HepG2 (cell line): ENCODE data around the gene XRCC1. TPM values are rescaled to one million over a fixed set of nuclear protein-coding genes. Genes with fewer than 3 reads are reported as not detected.

Experiments used
- ATF7-NPFF ChIP-seq: sonication (generic); formaldehyde crosslinking; IDR thresholded peaks from 2 replicates; pipeline ENCODE4 v1.8.1; 2023; ENCODE audit warnings: mild to moderate bottlenecking, low read depth, missing genetic modification reagents, moderate library complexity
- CBX1 ChIP-seq: IDR thresholded peaks from one replicate; pipeline ENCODE4 v1.6.1; 2016; ENCODE audit warnings: antibody characterized with exemption, low read depth
- CSRNP2 ChIP-seq: sonication (generic); formaldehyde crosslinking; conservative IDR thresholded peaks from 2 replicates; pipeline ENCODE4 v1.8.0; 2022; ENCODE audit warnings: low read depth, missing genetic modification reagents
- KLF16 ChIP-seq, 2 experiments: sonication (generic) in 1 of 2; formaldehyde crosslinking in 1 of 2; IDR thresholded peaks; 2 replicates each; pipeline versions ENCODE4 v1.6.1 to v1.8.0; 2016 to 2023; ENCODE audit warnings: missing genetic modification reagents in 2 of 2, missing compliant biosample characterization in 1 of 2
- NFATC3 ChIP-seq: sonication (generic); formaldehyde crosslinking; IDR thresholded peaks from 2 replicates; pipeline ENCODE4 v1.5.1; 2020; ENCODE audit warnings: mild to moderate bottlenecking, missing genetic modification reagents
- TEAD3 ChIP-seq: optimal IDR thresholded peaks from 2 replicates; pipeline ENCODE3; 2016; ENCODE audit warnings: borderline replicate concordance
- ZBTB8A ChIP-seq: sonication (generic); formaldehyde crosslinking; IDR thresholded peaks from 2 replicates; pipeline ENCODE4 v1.4.0; 2020; ENCODE audit warnings: mild to moderate bottlenecking, low read depth, missing genetic modification reagents, borderline replicate concordance
- ZFP37 ChIP-seq: sonication (generic); formaldehyde crosslinking; IDR thresholded peaks from 2 replicates; pipeline ENCODE4 v1.4.0; 2020; ENCODE audit warnings: missing genetic modification reagents, borderline replicate concordance
- ZNF331 ChIP-seq: sonication (generic); formaldehyde crosslinking; IDR thresholded peaks from 2 replicates; pipeline ENCODE4 v1.4.0; 2020; ENCODE audit warnings: missing genetic modification reagents
- ZNF503 ChIP-seq: sonication (generic); formaldehyde crosslinking; IDR thresholded peaks from 2 replicates; pipeline ENCODE4 v1.4.0; 2020; ENCODE audit warnings: missing genetic modification reagents
- ZNF550 ChIP-seq: sonication (generic); formaldehyde crosslinking; IDR thresholded peaks from 2 replicates; pipeline ENCODE4 v1.4.0; 2020; ENCODE audit warnings: mild to moderate bottlenecking, missing genetic modification reagents, borderline replicate concordance
- ZNF563 ChIP-seq: sonication (generic); formaldehyde crosslinking; IDR thresholded peaks from 2 replicates; pipeline ENCODE4 v1.8.0; 2022; ENCODE audit warnings: mild to moderate bottlenecking, moderate library complexity, missing genetic modification reagents
- ZNF792 ChIP-seq: IDR thresholded peaks from 2 replicates; pipeline ENCODE4 v1.6.1; 2016
- polyA plus RNA-seq, 8 experiments: library from polyadenylated mRNA; depleted of rRNA in 3 of 8; stranded (reverse) in 7 of 8; unstranded in 1 of 8; fragments of >200 nt; fragmentation: Illumina TruSeq in 4 of 8; extraction: Trizol in 4 of 8; gene quantifications; 2 replicates each; pipeline versions ENCODE4 v1.2.1 to v1.2.3, GENCODE V29; 2011 to 2016; ENCODE audit warnings: low read depth in 4 of 8, missing spikeins in 1 of 8, mixed read lengths in 1 of 8; ENCODE audit not compliant: insufficient read depth in 1 of 8
- total RNA-seq, 5 experiments: library from RNA; depleted of rRNA; stranded (reverse); fragments of >200 nt; fragmentation: Illumina TruSeq; extraction: Trizol; gene quantifications; 2 replicates each; pipeline ENCODE4 v1.2.3, GENCODE V29; 2016; ENCODE audit warnings: low read depth in 1 of 5
- TF ChIP-seq, protein P1 (sequence below): sonication (generic); formaldehyde crosslinking; conservative IDR thresholded peaks from 2 replicates; pipeline ENCODE4 v1.8.0; 2022; ENCODE audit warnings: mild to moderate bottlenecking, moderate library complexity, missing genetic modification reagents
- TF ChIP-seq, protein P2 (sequence below): sonication (generic); formaldehyde crosslinking; IDR thresholded peaks from 2 replicates; pipeline ENCODE4 v1.5.1; 2020; ENCODE audit warnings: mild to moderate bottlenecking, missing genetic modification reagents, moderate library complexity
- TF ChIP-seq, protein P3 (sequence below): IDR thresholded peaks from 2 replicates; pipeline ENCODE4 v1.6.1; 2016; ENCODE audit warnings: mild to moderate bottlenecking, missing biosample characterization, missing genetic modification reagents
- TF ChIP-seq, protein P4 (sequence below): sonication (generic); formaldehyde crosslinking; IDR thresholded peaks from 2 replicates; pipeline ENCODE4 v1.4.0; 2020; ENCODE audit warnings: missing genetic modification reagents

Gene XRCC1
- total and polyA plus RNA-seq, 2 of the 13 experiments (the other 11 are each of a cell fraction or from before 2014, with no cell fraction given) = 24.7 to 26.3 TPM

DNA sequence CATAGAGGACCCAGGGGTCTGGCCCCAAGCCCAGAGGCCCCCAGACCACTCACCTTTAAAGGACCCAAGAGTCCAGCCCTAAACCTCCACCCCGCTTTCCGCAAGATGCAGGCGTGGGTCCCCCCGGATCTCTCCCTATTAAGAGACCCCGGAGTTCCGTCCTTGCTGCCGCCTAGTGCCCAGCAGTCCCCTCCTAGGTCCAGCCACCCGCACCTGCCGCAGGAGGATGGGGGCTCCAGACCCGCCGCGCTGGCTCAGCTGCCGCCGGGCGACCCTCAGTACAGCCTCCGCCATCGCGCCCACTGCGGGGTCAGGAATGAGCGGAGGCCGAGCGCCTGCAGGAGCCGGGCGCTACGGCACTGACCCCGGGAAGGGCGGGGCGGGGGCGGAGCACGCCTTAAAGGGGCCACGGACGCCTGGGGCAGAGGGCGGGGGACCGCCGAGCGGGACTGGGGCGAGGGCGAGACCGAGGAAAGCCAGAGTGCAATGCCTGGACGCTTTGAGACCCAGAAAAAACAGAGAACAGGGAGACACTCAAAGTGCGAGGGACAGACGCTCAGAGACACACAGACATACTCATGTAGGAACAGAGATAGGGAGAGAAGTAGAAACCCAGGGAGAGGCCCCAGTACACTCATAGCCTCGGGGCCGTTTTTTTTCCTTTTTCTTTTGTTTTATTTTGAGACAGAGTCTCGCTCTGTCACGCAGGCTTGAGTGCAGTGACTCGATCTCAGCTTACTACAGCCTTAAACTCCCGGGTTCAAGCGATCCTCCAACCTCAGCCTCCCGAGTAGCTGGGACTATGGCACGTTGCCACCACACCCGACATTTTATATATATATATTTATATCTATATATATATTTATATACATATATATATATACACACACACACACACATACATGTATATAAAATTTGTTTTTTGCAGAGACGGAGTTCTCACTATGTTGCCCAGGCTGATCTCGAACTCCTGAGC lies 48.2 kb downstream of the XRCC1 start, which contains the start of gene ETHE1 (continued):
- TF ChIP-seq ZNF503 (CRISPR knock-in tag) (peak; percentile 64; the same call in 1 of the 2 replicates), ZNF331 (CRISPR knock-in tag) (peak; percentile 81), NFATC3 (CRISPR knock-in tag) (no peak), ZBTB8A (CRISPR knock-in tag) (peak; percentile 57; the same call in 1 of the 2 replicates), ZNF563 (CRISPR knock-in tag) (peak; percentile 65; the same call in 1 of the 2 replicates), CBX1 (peak; percentile 30), ATF7-NPFF (peak; percentile 84), ZNF550 (peak; percentile 77; the same call in 1 of the 2 replicates), ZFP37 (0 out of 2 replicates have a peak, but pooled peaks have one; percentile 20), TEAD3 (CRISPR knock-in tag) (peak; percentile 40), CSRNP2 (CRISPR knock-in tag) (no peak), ZNF792 (CRISPR knock-in tag) (peak; percentile 77), KLF16 (CRISPR knock-in tag; IDR thresholded peaks at IDR 0.05) (peak in 1 of 2 experiments; percentile 69; a peak in 1 of 4 replicates)
- TF ChIP-seq, protein P1, sequence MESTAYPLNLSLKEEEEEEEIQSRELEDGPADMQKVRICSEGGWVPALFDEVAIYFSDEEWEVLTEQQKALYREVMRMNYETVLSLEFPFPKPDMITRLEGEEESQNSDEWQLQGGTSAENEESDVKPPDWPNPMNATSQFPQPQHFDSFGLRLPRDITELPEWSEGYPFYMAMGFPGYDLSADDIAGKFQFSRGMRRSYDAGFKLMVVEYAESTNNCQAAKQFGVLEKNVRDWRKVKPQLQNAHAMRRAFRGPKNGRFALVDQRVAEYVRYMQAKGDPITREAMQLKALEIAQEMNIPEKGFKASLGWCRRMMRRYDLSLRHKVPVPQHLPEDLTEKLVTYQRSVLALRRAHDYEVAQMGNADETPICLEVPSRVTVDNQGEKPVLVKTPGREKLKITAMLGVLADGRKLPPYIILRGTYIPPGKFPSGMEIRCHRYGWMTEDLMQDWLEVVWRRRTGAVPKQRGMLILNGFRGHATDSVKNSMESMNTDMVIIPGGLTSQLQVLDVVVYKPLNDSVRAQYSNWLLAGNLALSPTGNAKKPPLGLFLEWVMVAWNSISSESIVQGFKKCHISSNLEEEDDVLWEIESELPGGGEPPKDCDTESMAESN (CRISPR knock-in tag) = peak; percentile 87
- TF ChIP-seq, protein P2, sequence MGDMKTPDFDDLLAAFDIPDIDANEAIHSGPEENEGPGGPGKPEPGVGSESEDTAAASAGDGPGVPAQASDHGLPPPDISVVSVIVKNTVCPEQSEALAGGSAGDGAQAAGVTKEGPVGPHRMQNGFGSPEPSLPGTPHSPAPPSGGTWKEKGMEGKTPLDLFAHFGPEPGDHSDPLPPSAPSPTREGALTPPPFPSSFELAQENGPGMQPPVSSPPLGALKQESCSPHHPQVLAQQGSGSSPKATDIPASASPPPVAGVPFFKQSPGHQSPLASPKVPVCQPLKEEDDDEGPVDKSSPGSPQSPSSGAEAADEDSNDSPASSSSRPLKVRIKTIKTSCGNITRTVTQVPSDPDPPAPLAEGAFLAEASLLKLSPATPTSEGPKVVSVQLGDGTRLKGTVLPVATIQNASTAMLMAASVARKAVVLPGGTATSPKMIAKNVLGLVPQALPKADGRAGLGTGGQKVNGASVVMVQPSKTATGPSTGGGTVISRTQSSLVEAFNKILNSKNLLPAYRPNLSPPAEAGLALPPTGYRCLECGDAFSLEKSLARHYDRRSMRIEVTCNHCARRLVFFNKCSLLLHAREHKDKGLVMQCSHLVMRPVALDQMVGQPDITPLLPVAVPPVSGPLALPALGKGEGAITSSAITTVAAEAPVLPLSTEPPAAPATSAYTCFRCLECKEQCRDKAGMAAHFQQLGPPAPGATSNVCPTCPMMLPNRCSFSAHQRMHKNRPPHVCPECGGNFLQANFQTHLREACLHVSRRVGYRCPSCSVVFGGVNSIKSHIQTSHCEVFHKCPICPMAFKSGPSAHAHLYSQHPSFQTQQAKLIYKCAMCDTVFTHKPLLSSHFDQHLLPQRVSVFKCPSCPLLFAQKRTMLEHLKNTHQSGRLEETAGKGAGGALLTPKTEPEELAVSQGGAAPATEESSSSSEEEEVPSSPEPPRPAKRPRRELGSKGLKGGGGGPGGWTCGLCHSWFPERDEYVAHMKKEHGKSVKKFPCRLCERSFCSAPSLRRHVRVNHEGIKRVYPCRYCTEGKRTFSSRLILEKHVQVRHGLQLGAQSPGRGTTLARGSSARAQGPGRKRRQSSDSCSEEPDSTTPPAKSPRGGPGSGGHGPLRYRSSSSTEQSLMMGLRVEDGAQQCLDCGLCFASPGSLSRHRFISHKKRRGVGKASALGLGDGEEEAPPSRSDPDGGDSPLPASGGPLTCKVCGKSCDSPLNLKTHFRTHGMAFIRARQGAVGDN (CRISPR knock-in tag) = peak; percentile 77
- TF ChIP-seq, protein P3, sequence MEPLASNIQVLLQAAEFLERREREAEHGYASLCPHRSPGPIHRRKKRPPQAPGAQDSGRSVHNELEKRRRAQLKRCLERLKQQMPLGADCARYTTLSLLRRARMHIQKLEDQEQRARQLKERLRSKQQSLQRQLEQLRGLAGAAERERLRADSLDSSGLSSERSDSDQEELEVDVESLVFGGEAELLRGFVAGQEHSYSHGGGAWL = peak; percentile 40; the same call in 1 of the 2 replicates
- TF ChIP-seq, protein P4, sequence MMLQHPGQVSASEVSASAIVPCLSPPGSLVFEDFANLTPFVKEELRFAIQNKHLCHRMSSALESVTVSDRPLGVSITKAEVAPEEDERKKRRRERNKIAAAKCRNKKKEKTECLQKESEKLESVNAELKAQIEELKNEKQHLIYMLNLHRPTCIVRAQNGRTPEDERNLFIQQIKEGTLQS = 0 out of 2 replicates have a peak, but pooled peaks have one; percentile 28
